NB4 (cell line): ENCODE results near the gene EPB41L3.

Source experiments
- DNase-seq: peaks from one replicate; pipeline ENCODE4 v3.0.0; 2010; ENCODE audit warnings: low read depth
- H3K4me3 ChIP-seq: one replicate; pipeline ENCODE4 v1.5.1; 2011; ENCODE audit warnings: mild to moderate bottlenecking, low read depth, low read length, moderate library complexity
- CTCF ChIP-seq: IDR thresholded peaks from one replicate; pipeline ENCODE4 v1.5.1; 2012; ENCODE audit warnings: low read depth, low read length
- MAX ChIP-seq: IDR thresholded peaks from 2 replicates; pipeline ENCODE4 v1.6.1; 2011; ENCODE audit warnings: low read depth, low read length
- MYC ChIP-seq: IDR thresholded peaks from 2 replicates; pipeline ENCODE4 v1.6.1; 2011; ENCODE audit warnings: low read depth, low read length
- POLR2A ChIP-seq: IDR thresholded peaks from 2 replicates; pipeline ENCODE4 v1.6.1; 2011; ENCODE audit warnings: mild to moderate bottlenecking; ENCODE audit not compliant: insufficient read length; ENCODE audit errors: extremely low read depth

Gene EPB41L3

GRCh38 chr18:5503740-5504139 lies 40.1 kb downstream of the EPB41L3 start:
- TF ChIP-seq CTCF (no peak), MYC (no peak), MAX (no peak), POLR2A (no peak)
- no peak for DNase-seq
- no peak overlapping the region for H3K4me3 ChIP-seq

GRCh38 chr18:5500158-5500939 lies 43.4 kb downstream of the EPB41L3 start:
- no peak overlapping the region for H3K4me3 ChIP-seq
- DNase-seq, result no peak
- TF ChIP-seq MYC (no peak), POLR2A (no peak), MAX (no peak), CTCF (no peak)

GRCh38 chr18:5498452-5498851 lies 45.3 kb downstream of the EPB41L3 start:
- no peak for DNase-seq
- TF ChIP-seq MAX, result no peak
- no peak for TF ChIP-seq CTCF
- TF ChIP-seq POLR2A, result no peak
- no peak for TF ChIP-seq MYC
- no peak overlapping the region for H3K4me3 ChIP-seq

GRCh38 chr18:5496305-5496704 lies 47.5 kb downstream of the EPB41L3 start:
- DNase-seq, result no peak
- TF ChIP-seq CTCF, result no peak
- no peak for TF ChIP-seq MAX
- no peak for TF ChIP-seq POLR2A
- no peak for TF ChIP-seq MYC
- H3K4me3 ChIP-seq, result no peak overlapping the region

GRCh38 chr18:5490753-5491480 lies 52.9 kb downstream of the EPB41L3 start:
- DNase-seq, result no peak
- TF ChIP-seq MYC (no peak), POLR2A (no peak), MAX (no peak), CTCF (no peak)
- H3K4me3 ChIP-seq, result no peak overlapping the region
